Measurements from ENCODE around the gene KIF21A.

KIF21A gene

DNA sequence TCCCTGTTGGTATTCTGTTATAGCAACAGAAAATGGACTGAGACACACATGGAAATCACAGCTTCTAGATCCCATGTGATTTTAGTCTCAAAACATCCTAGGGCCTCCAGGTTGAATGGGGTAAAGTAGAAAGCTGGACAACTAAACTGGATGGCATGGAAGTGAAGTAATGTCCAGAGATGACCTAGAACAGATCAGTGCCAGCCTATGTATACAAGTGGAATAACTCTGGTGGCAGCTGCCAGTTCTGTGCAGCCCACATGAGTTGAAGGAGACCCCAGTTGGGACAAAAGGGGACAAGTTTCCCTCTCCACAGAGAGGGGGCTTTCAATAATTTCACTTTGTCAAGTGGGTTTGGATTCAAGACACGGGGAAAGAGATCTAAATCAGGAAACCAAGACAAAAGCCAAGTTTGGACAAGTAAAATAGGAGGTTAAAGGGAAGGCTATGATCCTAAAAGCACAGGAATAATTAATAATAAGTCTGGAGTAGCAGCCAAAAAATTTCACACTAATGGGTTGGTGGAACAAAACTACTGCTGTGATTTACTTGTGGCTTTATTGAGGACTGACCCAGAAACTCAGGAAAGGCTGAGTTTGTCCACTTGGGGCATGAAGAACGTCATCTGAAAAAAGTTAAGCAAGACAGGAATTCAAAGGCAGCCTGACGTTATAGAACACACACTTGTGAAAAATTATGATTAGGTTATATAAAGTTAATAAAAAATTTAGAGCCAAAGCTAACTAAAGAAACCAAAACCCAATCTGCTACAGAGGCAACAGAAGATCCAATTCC is 11.7 kb downstream of the KIF21A start:
- DNase-seq (ENCODE audit: low spot score): no peak

DNA sequence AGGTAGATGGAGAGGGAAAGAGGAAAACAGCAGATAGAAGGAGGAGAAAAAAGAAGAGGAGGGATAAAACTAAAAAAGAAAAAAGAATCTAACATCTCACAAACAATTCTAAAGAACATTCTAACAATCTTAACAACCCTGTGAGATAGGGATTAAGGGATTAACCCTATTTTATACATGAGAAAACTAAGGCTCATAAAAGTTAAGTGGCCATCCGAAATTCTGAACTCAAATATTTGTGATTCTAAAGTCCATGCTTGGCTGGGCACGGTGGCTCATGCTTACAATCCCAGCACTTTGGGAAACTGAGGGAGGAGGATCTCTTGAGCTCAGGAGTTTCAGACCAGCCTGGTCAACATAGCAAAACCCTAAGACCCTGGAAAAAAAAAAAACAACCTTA is 13.1 kb downstream of the KIF21A start:
- no peak for DNase-seq (ENCODE audit: low spot score)

DNA sequence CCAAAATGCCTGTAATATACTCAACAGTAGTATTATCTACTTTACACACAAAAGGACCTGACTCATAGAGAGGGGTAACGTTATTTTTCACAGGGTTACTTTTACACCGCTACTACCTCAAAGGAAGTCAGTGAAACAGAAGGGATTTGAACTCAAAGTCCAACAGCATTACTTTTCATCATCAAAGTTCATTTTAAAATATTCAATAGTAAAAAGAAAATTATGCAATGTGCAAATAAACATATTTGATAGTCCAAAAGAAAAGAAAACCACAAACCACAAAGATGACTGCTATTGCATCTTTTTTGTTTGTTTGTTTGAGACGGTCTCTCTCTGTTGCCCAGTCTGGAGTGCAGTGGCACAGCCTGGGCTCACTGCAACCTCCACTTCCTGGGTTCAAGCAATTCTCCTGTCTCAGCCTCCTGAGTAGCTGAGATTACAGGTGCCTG is 15.5 kb downstream of the KIF21A start:
- no peak for DNase-seq (ENCODE audit: low spot score)

DNA sequence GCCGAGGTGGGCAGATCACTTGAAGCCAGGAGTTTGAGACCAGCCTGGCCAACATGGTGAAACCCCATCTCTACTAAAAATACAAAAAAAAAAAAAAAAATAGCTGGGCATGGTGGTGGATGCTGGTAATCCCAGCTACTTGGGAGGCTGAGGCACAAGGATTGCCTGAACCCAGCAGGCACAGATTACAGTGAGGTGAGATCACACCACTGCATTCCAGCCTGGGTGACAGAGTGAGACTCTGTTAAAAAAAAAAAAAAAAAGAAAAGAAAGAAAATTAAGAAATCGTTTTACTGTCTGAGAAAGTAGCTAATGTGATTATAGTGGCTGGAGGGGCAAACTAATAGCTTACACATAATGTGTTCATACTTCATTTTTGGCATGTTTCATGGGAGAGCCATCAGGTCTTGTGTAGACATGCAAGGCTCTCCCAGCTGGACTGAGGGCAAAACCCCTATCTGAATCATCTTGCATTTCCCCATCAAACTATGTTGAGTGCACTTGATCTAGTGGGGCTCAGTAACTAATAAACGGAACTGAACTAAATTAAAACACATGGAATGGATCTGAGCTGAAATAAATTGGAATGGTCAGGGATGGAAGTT is 16.2 kb downstream of the KIF21A start:
- no peak for DNase-seq (ENCODE audit: low spot score)

DNA sequence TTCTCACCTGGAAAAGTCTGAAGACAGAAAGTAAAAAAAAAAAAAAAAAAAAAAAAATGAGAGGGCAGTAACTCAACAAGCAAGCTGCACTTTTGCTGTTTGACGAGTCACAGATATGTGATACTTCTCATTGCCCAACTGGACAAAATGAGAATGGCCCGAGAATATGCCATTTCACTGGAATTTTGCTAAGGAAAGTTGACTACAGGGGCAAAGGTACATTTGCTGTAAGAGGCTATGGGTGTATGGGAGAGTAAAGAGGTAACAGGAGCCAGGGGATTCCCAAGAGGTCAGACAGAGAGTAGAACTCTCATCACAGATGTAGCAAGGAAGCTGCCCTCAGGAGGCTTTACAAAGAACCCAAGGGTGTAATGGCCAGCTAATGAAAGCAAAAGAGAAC is 22.9 kb downstream of the KIF21A start:
- no peak for DNase-seq (ENCODE audit: low spot score)

DNA sequence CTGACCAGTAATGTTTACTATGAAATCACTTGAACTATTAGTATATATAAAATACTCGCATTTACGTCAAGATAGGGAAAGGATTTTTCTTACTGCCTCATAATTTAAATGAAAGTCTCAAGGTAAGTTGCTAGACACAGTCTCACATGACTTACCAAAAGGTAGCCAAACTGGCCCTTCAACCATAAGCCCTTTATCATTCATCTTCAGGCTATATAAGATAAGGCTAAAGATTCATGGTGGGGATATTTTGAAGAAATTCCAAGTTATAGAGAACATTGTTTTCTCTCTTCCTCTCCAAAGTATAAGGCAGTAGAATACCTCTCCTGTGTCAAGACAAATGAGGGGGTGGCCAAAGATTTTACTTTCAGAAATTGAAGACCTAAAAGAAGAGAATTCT is 23.4 kb downstream of the KIF21A start:
- DNase-seq (ENCODE audit: low spot score): no peak

DNA sequence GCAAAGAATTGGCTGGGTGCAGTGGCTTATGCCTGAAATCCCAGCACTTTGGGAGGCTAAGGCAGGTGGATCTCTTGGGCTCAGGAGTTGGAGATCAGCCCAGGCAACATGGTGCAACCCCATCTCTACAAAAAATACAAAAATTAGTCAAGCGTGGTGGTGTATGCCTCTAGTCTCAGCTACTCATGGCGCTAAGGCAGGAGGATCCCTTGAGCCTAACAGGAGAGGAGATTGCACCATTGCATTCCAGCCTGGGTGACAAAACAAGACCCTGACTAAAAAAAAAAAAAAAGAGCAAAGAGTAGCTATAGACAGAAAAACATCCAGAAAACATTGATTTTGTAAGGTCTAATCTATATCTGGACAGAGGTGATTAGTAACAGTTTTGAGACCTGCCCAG is 25.0 kb downstream of the KIF21A start:
- no peak for DNase-seq (ENCODE audit: low spot score)

DNA sequence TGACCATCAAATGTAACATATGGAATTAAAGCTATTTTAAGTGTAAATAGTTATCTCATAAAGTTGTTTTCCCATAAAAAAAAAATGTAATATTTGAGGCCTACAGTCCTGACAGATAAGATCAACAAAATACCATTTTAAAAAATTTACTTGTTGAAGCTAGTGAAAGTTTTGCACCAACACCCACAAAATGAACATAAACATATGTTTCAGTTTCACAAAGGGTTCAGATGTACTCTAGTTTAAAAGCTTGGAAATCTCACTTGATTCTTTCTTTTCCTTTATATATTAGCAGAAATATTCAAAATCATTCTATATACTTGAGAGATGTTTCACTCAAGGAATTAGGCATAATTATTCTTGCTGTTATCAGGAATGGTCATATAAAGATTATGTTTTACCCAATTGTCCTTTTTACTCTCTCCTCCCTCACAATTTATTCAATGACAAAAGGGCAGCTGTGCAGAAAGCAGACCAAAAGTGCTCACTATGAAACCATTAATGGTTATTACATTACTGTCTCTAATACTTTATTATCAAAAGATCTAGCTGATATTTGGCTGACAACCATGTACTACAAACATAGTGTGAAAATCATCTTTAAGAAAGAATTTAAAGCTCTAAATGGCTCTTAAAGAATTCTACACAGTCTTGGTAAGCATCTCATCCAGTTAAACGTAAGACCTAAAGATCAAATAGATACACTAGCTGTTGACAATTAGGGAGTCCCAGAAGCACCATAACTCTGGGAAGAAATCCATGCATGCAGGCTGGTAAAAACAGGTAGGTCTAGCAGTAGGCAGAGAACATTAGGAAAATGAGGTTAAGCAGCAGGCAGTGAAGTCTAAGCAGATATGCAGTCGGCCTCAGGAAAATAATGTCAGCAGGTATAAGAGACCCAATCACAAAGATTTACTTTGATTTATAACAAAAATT is 28.8 kb downstream of the KIF21A start:
- no peak for DNase-seq (ENCODE audit: low spot score)

DNA sequence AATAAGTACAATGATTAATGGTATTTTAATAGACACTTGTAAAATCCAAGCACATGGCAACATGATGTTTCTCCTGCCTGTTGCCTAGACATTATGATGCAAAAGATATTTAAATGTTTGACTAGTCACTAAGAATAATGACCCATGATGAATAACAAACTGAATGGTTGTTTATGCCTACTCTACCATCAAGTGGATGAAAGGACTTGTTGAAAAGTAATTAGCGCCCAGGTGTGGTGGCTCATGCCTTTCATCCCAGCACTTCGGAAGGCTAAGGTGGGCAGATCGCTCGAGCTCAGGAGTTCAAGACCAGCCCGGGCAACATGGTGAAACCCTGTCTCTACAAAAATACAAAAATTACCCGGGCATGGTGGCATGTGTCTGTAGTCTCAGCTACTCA is 30.7 kb downstream of the KIF21A start:
- no peak for DNase-seq (ENCODE audit: low spot score)

DNA sequence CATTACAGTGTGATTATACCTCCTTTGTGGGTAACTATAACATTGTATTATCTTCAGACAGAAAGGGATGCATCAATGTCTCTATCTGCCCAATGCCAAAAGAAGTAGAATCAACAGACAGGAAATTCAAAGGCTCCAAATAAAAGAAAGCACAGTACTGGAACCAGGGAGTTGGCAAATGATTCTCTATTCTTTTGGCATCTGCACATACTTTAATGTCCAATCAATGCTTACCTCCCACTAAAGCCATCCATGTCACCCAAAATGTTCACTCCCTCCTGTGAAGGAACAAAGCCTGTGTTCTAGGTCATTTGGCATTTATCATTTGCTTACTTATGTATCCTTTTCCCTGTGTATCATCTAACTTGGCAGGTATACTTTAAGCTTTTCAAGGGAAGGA is 36.7 kb downstream of the KIF21A start:
- peak; percentile 17 for DNase-seq (ENCODE audit: low spot score)

DNA sequence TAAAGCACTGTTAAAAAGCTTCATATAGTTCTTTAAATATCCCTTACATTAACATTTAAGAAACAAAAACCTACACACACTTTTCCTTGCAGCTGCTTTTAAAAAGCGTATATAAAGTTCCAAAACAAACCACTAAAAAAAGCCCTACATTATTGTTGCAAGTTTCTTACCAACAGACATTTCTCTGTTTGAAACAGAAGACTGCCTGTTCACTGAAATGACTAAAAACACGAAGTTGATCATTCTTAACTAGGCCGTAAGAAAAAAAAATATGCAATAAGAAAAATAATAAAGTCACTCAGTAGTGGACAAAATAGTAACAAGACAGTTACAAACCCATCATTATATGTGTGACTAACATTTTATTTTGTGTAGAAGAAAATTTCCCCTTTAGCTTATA is 37.3 kb downstream of the KIF21A start:
- no peak for DNase-seq (ENCODE audit: low spot score)

DNA sequence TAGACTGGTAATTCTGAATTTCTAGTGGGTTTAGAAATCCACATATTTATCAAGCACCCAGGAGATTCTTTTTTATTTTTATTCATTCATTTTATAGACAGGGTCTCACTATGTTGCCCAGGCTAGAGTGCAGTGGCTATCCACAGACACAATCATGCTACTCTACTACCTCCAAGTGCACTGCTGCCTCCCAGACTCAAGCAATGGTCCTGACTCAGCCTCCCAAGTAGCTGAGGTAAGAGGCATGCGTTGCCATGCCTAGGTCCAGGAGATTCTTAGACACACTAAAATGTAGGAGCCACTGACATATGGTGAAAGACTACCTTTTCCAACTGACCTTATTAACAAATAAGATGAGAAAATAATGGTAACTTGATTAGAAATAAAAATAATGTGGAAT is 38.9 kb downstream of the KIF21A start:
- no peak for DNase-seq (ENCODE audit: low spot score)

DNA sequence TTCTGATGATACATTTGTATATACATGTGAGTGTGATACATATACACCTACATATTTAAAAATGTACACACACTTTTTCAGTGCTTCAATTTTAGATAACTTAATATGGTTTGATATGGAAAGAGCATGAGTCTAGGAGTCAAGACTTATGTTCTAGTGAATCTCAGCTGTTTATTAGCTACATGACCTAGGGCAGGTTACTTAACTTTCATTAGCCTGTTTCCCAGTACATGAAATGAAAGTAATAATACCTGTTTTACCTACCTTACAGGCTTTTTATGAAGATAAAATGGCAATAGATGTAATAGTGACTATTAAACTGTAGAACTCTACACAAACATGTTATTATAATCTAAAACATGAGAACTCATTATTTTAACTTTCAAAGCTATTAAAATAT is 39.5 kb downstream of the KIF21A start:
- DNase-seq (ENCODE audit: low spot score): no peak

DNA sequence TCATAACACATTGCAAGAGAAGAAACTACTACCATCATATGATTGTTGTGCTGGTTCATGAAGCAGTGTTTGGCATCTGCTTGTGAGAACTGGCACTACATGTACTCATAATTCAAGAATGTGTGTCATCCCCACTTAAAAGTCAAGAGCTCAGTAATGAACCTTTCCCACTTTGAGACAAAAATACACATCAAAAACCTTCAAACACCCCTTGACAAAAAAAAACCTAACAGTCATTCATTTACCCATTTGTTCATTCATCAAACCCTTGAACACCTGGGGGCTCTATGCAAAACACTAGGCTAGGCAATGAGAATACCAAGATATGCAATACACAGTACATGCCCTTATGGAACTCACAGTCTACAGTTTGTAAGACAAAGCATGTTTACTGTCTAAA is 40.0 kb downstream of the KIF21A start:
- DNase-seq (ENCODE audit: low spot score): no peak

DNA sequence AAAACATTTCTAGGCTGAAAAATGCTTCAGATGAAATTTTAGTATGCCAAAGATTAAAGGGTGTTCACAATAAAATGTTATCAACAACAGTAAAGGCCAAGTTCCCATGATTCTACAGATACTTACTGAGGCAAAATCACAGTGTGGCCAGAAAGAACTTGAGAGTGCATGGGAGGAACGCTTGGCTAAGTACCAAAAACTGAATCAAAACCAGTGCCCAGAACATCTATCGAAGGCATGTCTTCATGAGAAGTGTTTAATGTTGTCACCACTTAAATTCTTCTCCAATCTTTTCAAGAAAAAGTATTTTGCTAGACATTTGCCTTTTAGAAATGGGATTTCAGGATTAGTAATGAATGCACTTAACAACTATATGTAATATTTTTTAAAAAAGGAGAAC is 41.5 kb downstream of the KIF21A start:
- no peak for DNase-seq (ENCODE audit: low spot score)

DNA sequence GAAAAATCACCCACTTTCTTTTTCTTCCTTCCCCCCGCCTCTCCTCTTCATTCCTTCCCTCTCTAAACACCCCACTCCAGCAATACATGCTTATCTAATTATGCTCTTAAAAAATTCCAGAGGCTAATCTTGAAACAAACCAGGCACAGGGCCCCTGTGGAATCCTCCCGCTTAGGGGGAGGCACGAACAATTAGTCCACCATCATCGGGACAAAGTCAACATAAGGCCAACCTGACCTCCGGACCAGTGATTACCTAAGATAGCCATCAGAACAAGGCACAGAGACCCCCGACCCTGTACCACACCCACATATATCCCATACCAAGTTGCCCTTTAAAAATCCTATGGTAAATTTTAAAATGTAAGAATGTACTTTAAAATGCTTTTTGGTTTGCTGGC is 47.1 kb downstream of the KIF21A start:
- no peak for DNase-seq (ENCODE audit: low spot score)

DNA sequence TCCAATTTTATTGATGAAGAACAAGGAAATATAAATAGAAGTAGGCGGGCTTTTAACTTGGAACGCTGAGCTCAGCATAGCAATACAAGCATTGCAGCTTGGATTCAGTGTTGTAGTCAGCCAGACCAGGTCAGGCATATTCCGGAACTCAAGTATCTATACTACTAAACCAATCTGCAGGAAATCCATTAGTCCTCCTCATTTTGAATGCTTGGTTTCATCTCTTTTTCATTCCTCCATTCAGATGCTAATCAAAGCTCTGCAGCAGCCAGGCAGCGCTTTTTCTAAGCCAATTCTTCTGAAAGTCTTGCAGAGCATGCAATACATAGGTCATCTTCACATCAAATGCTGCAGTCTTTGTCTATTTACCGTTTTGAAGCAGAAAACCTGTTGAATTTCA is 49.0 kb downstream of the KIF21A start:
- DNase-seq (ENCODE audit: low spot score): no peak

DNA sequence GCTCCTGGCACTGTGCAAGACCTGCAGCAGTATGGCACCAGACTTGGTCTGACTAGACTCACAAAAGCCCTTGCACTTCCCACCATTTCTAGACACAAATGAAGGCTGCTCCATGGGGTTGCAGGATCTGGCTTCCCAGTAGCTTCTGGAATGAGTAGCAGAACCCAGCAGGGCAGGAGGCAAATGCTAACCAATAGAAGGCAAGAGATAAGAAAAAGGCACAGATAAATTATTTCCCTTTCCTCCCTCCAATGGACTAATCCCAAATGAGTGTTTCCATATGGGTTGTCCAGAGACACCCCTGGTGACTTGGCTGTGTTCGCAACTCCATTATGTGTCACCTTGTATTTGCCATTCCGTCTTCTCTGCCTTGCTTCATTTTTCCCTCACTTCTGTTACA is 49.7 kb downstream of the KIF21A start:
- no peak for DNase-seq (ENCODE audit: low spot score)

DNA sequence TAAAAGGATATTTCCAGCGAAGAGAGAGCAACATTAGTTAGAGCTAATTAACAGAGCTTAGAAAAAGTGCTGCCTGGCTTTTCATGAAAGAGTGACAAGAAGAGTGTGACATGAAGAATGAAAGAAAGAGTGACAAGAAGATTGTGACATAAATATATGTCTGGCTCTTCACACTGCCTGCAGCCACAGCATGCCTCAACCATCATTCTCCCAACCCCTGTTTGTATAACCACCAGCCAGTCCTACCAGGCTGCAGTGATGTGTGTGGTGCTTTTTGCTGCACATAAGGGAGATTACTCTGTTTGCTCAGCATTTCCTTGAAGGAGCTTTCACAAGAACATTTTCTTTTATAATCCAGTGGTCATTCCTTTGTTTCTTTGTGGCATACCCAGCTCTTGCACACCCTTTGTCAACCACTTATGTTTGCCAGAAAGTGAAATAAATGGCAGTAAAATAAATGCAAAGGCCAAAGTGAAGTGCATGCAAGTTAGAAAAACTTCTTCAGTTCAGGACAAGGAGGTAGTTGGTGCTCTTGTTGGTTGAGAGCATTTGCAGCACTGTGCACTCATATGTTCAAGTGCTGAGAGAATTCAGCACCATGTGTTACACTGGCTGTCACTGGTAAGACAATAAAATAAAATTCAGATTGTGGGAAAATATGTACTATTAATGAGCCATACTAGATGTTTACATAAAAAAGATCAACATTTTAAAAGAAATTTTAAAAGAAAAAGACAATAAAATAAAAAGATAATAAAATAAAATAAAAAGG is 50.6 kb downstream of the KIF21A start:
- DNase-seq (ENCODE audit: low spot score): no peak

DNA sequence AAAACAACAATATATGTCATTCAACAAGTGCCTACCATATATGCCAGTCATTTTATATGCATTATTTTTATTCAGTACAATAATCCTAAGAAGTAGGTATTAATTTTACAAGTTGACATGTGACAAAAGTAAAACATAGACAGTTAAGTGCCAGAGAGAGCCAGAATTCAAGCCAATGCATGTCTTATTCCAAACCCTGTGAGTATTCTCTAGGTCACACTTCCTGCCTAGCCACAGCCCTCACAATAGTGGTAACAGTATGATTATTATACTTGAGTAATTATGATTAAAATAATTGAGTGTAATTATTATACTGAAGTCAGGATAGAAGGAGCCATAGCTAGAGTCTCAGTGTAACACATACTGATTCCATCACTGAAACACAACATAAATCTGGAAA is 52.2 kb downstream of the KIF21A start:
- DNase-seq (ENCODE audit: low spot score): no peak

DNA sequence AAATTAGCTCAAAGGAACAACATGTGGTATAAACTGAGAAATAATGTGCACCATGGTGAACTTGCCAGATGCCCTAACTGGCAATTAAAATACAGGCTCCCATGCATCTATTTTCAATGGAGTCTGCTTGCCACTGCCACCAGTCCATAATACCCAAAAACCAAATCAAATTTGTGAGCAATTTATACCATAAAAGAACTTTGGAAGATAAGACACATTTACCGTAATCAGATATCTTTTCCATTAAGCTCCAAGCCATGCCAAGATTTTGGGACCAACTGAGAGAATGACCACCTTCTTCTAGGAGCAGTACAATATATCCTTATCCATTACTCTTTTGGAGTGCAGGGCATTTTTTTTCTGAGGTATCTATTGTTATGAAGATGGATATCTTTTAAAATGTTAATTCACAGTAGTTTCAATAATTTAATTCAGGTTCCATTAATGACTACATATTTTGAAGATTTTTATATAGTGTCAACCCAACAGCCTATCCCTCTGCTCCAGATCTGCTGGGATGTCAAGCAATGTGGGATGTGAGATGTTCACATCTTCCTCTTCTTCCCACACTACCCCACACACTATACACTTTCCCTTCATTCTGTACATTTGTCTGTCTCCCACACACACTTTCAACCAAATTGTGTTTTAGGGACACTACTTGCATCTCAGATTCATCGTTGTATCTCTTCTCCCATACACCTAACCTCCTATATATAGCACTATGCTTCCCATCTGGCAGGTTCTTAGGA is 53.3 kb downstream of the KIF21A start:
- DNase-seq (ENCODE audit: low spot score): no peak

Data from Ammon's horn (tissue), 1 donor.